Measurements from ENCODE around the gene GMDS.

Gene GMDS

GRCh38 chr6:1987640-1988039, 257.8 kb downstream of the GMDS start:
- no peak overlapping the region for H3K4me2 ChIP-seq (ENCODE audit: low read length, poor library complexity, severe bottlenecking)
- H3K79me1 ChIP-seq (replicated peaks; ENCODE audit: low read length, poor library complexity, severe bottlenecking), result peaks cover 3% of the 10 kb centered on the region
- H3K4me1 ChIP-seq (ENCODE audit: control insufficient read depth, insufficient read depth, low read depth, low read length), result no peaks in the 10 kb centered on the region
- H2BK12ac ChIP-seq (ENCODE audit: low read length in 2 of 2), result no peak overlapping the region
- no peaks in the 10 kb centered on the region for H3K36me3 ChIP-seq (ENCODE audit: control insufficient read depth in 1 of 2, insufficient read depth in 2 of 2, low read depth in 1 of 2, low read length in 2 of 2)
- H2AFZ ChIP-seq (ENCODE audit: low read depth, low read length), result no peak overlapping the region
- H4K8ac ChIP-seq (ENCODE audit: low read length), result no peak overlapping the region
- H3K18ac ChIP-seq (ENCODE audit: low read depth in 1 of 2, low read length in 2 of 2), result no peak overlapping the region
- peaks cover 7% of the 10 kb centered on the region for H3K9me3 ChIP-seq (ENCODE audit: control insufficient read depth, low read length)
- no peak overlapping the region for H2BK15ac ChIP-seq (ENCODE audit: low read depth, poor library complexity, severe bottlenecking)
- no peak overlapping the region for H3K23ac ChIP-seq (ENCODE audit: low read length in 2 of 2)
- no peak overlapping the region for H3K9ac ChIP-seq (ENCODE audit: low read length)
- H2BK120ac ChIP-seq (ENCODE audit: low read depth, low read length), result no peak overlapping the region
- no peak overlapping the region for H2AK5ac ChIP-seq (ENCODE audit: low read length, severe bottlenecking)
- no peak overlapping the region for H3K27ac ChIP-seq (ENCODE audit: low read length, poor library complexity, severe bottlenecking)
- H3K4ac ChIP-seq (ENCODE audit: low read depth in 1 of 2, low read length in 2 of 2), result no peak overlapping the region
- WGBS, result 52% methylated on average over 2 of the region's 2 CpGs
- H3K4me3 ChIP-seq (ENCODE audit: insufficient read depth in 1 of 2, low read depth in 1 of 2, low read length in 2 of 2), result no peak overlapping the region
- DNase-seq, result no peak
- no peak overlapping the region for H3K14ac ChIP-seq (ENCODE audit: low read length in 2 of 2)
- H2BK5ac ChIP-seq (ENCODE audit: low read depth, low read length, poor library complexity, severe bottlenecking), result no peak overlapping the region
- H3K27me3 ChIP-seq (ENCODE audit: control insufficient read depth in 1 of 2, insufficient read depth in 1 of 2, low read length in 2 of 2), result no peaks in the 10 kb centered on the region
- no peak overlapping the region for H4K91ac ChIP-seq (ENCODE audit: low read length)

GRCh38 chr6:1986454-1987243, 258.8 kb downstream of the GMDS start:
- Histone ChIP-seq H3K14ac (ENCODE audit: low read length in 2 of 2) (no peak overlapping the region), H3K4me1 (ENCODE audit: control insufficient read depth, insufficient read depth, low read depth, low read length) (no peaks in the 10 kb centered on the region), H3K18ac (ENCODE audit: low read depth in 1 of 2, low read length in 2 of 2) (no peak overlapping the region), H3K4me2 (ENCODE audit: low read length, poor library complexity, severe bottlenecking) (no peak overlapping the region), H2AK5ac (ENCODE audit: low read length, severe bottlenecking) (no peak overlapping the region), H3K4ac (ENCODE audit: low read depth in 1 of 2, low read length in 2 of 2) (no peak overlapping the region), H3K4me3 (ENCODE audit: insufficient read depth in 1 of 2, low read depth in 1 of 2, low read length in 2 of 2) (no peak overlapping the region), H2AFZ (ENCODE audit: low read depth, low read length) (no peak overlapping the region), H3K36me3 (ENCODE audit: control insufficient read depth in 1 of 2, insufficient read depth in 2 of 2, low read depth in 1 of 2, low read length in 2 of 2) (no peaks in the 10 kb centered on the region), H3K27me3 (ENCODE audit: control insufficient read depth in 1 of 2, insufficient read depth in 1 of 2, low read length in 2 of 2) (no peaks in the 10 kb centered on the region), H3K9ac (ENCODE audit: low read length) (no peak overlapping the region), H4K91ac (ENCODE audit: low read length) (no peak overlapping the region), H3K9me3 (ENCODE audit: control insufficient read depth, low read length) (peaks cover 14% of the 10 kb centered on the region), H3K79me1 (replicated peaks; ENCODE audit: low read length, poor library complexity, severe bottlenecking) (peaks cover 3% of the 10 kb centered on the region), H2BK12ac (ENCODE audit: low read length in 2 of 2) (no peak overlapping the region), H3K27ac (ENCODE audit: low read length, poor library complexity, severe bottlenecking) (no peak overlapping the region), H2BK5ac (ENCODE audit: low read depth, low read length, poor library complexity, severe bottlenecking) (no peak overlapping the region), H3K23ac (ENCODE audit: low read length in 2 of 2) (no peak overlapping the region), H4K8ac (ENCODE audit: low read length) (no peak overlapping the region), H2BK15ac (ENCODE audit: low read depth, poor library complexity, severe bottlenecking) (no peak overlapping the region), H2BK120ac (ENCODE audit: low read depth, low read length) (no peak overlapping the region)
- WGBS, result 0% methylated on average over 1 of the region's 1 CpG
- peak; percentile 7 for DNase-seq

DNA sequence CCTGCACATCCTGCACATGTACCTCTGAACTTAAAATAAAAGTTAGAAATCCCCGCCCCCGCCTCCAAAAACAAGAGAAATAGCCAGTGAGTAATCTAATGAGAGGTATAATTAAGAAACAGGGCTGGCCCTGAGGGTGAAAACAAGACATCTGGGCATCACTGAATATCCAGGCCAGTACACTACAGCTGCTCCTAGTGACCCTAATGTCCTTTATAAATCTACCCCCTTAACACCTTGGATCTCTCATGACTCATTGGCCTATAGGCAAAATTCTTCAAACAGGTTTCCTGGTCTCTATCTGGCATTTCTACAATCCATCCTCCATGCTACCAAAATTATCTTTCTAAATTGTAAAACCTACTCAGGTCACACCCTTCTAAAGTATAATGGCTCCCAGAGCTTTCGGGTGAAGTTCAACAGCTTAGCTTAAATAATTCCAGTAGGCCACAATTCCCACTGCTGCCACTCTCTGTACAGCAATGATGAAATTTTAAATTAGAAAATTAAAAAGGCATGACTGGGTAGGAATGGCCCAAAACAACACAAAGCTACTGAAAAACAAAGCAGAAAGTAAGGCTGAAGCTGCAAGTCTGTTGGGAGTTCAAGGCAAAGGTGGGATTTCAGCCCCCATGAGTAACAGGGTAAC, 260.9 kb downstream of the GMDS start:
- no peaks in the 10 kb centered on the region for H3K4me1 ChIP-seq (ENCODE audit: control insufficient read depth, insufficient read depth, low read depth, low read length)
- no peak overlapping the region for H2BK120ac ChIP-seq (ENCODE audit: low read depth, low read length)
- no CpG with 5 or more reads among the region's 3 CpGs for WGBS
- H3K36me3 ChIP-seq (ENCODE audit: control insufficient read depth in 1 of 2, insufficient read depth in 2 of 2, low read depth in 1 of 2, low read length in 2 of 2), result no peaks in the 10 kb centered on the region
- H2BK15ac ChIP-seq (ENCODE audit: low read depth, poor library complexity, severe bottlenecking), result no peak overlapping the region
- no peak overlapping the region for H3K14ac ChIP-seq (ENCODE audit: low read length in 2 of 2)
- H3K9ac ChIP-seq (ENCODE audit: low read length), result peak overlapping the region; percentile 19
- H3K4me2 ChIP-seq (ENCODE audit: low read length, poor library complexity, severe bottlenecking), result no peak overlapping the region
- no peak overlapping the region for H2AFZ ChIP-seq (ENCODE audit: low read depth, low read length)
- no peak overlapping the region for H2BK5ac ChIP-seq (ENCODE audit: low read depth, low read length, poor library complexity, severe bottlenecking)
- H3K4ac ChIP-seq (ENCODE audit: low read depth in 1 of 2, low read length in 2 of 2), result no peak overlapping the region
- peaks cover 3% of the 10 kb centered on the region for H3K79me1 ChIP-seq (replicated peaks; ENCODE audit: low read length, poor library complexity, severe bottlenecking)
- no peak for DNase-seq
- no peaks in the 10 kb centered on the region for H3K27me3 ChIP-seq (ENCODE audit: control insufficient read depth in 1 of 2, insufficient read depth in 1 of 2, low read length in 2 of 2)
- H4K91ac ChIP-seq (ENCODE audit: low read length), result no peak overlapping the region
- no peak overlapping the region for H2BK12ac ChIP-seq (ENCODE audit: low read length in 2 of 2)
- H3K27ac ChIP-seq (ENCODE audit: low read length, poor library complexity, severe bottlenecking), result no peak overlapping the region
- no peak overlapping the region for H3K4me3 ChIP-seq (ENCODE audit: insufficient read depth in 1 of 2, low read depth in 1 of 2, low read length in 2 of 2)
- H3K23ac ChIP-seq (ENCODE audit: low read length in 2 of 2), result no peak overlapping the region
- peaks cover 34% of the 10 kb centered on the region for H3K9me3 ChIP-seq (ENCODE audit: control insufficient read depth, low read length)
- H4K8ac ChIP-seq (ENCODE audit: low read length), result no peak overlapping the region
- no peak overlapping the region for H3K18ac ChIP-seq (ENCODE audit: low read depth in 1 of 2, low read length in 2 of 2)
- H2AK5ac ChIP-seq (ENCODE audit: low read length, severe bottlenecking), result no peak overlapping the region

GRCh38 chr6:1983850-1984249, 261.6 kb downstream of the GMDS start:
- no peak overlapping the region for H2AFZ ChIP-seq (ENCODE audit: low read depth, low read length)
- H2BK12ac ChIP-seq (ENCODE audit: low read length in 2 of 2), result no peak overlapping the region
- H3K14ac ChIP-seq (ENCODE audit: low read length in 2 of 2), result no peak overlapping the region
- H2BK5ac ChIP-seq (ENCODE audit: low read depth, low read length, poor library complexity, severe bottlenecking), result no peak overlapping the region
- H3K23ac ChIP-seq (ENCODE audit: low read length in 2 of 2), result no peak overlapping the region
- H3K4ac ChIP-seq (ENCODE audit: low read depth in 1 of 2, low read length in 2 of 2), result no peak overlapping the region
- H3K27me3 ChIP-seq (ENCODE audit: control insufficient read depth in 1 of 2, insufficient read depth in 1 of 2, low read length in 2 of 2), result no peaks in the 10 kb centered on the region
- H3K9ac ChIP-seq (ENCODE audit: low read length), result no peak overlapping the region
- no peak overlapping the region for H3K4me3 ChIP-seq (ENCODE audit: insufficient read depth in 1 of 2, low read depth in 1 of 2, low read length in 2 of 2)
- no CpG with 5 or more reads among the region's 1 CpG for WGBS
- H2BK120ac ChIP-seq (ENCODE audit: low read depth, low read length), result no peak overlapping the region
- no peak for DNase-seq
- peaks cover 34% of the 10 kb centered on the region for H3K9me3 ChIP-seq (ENCODE audit: control insufficient read depth, low read length)
- H3K36me3 ChIP-seq (ENCODE audit: control insufficient read depth in 1 of 2, insufficient read depth in 2 of 2, low read depth in 1 of 2, low read length in 2 of 2), result no peaks in the 10 kb centered on the region
- no peaks in the 10 kb centered on the region for H3K4me1 ChIP-seq (ENCODE audit: control insufficient read depth, insufficient read depth, low read depth, low read length)
- H3K27ac ChIP-seq (ENCODE audit: low read length, poor library complexity, severe bottlenecking), result no peak overlapping the region
- H2BK15ac ChIP-seq (ENCODE audit: low read depth, poor library complexity, severe bottlenecking), result no peak overlapping the region
- H4K91ac ChIP-seq (ENCODE audit: low read length), result no peak overlapping the region
- no peak overlapping the region for H3K18ac ChIP-seq (ENCODE audit: low read depth in 1 of 2, low read length in 2 of 2)
- H3K4me2 ChIP-seq (ENCODE audit: low read length, poor library complexity, severe bottlenecking), result no peak overlapping the region
- peaks cover 6% of the 10 kb centered on the region for H3K79me1 ChIP-seq (replicated peaks; ENCODE audit: low read length, poor library complexity, severe bottlenecking)
- no peak overlapping the region for H2AK5ac ChIP-seq (ENCODE audit: low read length, severe bottlenecking)
- no peak overlapping the region for H4K8ac ChIP-seq (ENCODE audit: low read length)

Measured in mesenchymal stem cell (in vitro differentiated cells and primary cell).